Tibial nerve (tissue), 4 donors: ENCODE measurements around the gene NUDT6. TPM values are rescaled to one million over a fixed set of nuclear protein-coding genes. Genes with fewer than 3 reads are reported as not detected.
A peak's percentile ranks its signal among the peaks of the same experiment; 100 is the strongest.

ENCODE experiments used
- DNase-seq, 2 donors: peaks; one replicate each; pipeline ENCODE4 v3.0.0-alpha.2; 2019; ENCODE audit warnings: low spot score in 2 of 2
- H3K27ac ChIP-seq, 4 donors: fragments of 200-600 bp; sonication (generic) in 3 of 4; one replicate each; pipeline ENCODE4 v1.5.1; 2017 to 2019; ENCODE audit warnings: mild to moderate bottlenecking in 1 of 4
- H3K27me3 ChIP-seq, 2 donors: fragments of 200-600 bp; sonication (generic) in 1 of 2; one replicate each; pipeline versions ENCODE4 v1.5.1 to v1.6.0; 2017 to 2019
- H3K36me3 ChIP-seq, 3 donors: fragments of 200-600 bp; sonication (generic); one replicate each; pipeline ENCODE4 v1.5.1; 2018 to 2019
- H3K4me1 ChIP-seq, 4 donors: fragments of 200-600 bp; sonication (generic) in 3 of 4; one replicate each; pipeline ENCODE4 v1.5.1; 2017 to 2019
- H3K4me3 ChIP-seq, 4 donors: fragments of 200-600 bp; sonication (generic) in 3 of 4; one replicate each; pipeline ENCODE4 v1.5.1; 2017 to 2019; ENCODE audit warnings: mild to moderate bottlenecking in 1 of 4, moderate library complexity in 1 of 4
- H3K9me3 ChIP-seq, 4 donors: fragments of 200-600 bp; sonication (generic) in 3 of 4; one replicate each; pipeline ENCODE4 v1.5.1; 2017 to 2019
- CTCF ChIP-seq, 5 experiments: fragments of 200-600 bp in 3 of 5; fragments of 450-650 bp in 2 of 5; sonication (generic) in 3 of 5; IDR thresholded peaks; one replicate each; pipeline ENCODE4 v1.5.1; 2016 to 2019; ENCODE audit warnings: antibody characterized with exemption in 5 of 5, mild to moderate bottlenecking in 3 of 5, moderate library complexity in 2 of 5
- EP300 ChIP-seq, 2 donors: sonication (generic); formaldehyde crosslinking; IDR thresholded peaks; one replicate each; pipeline ENCODE4 v1.6.1; 2017; ENCODE audit warnings: antibody characterized with exemption in 2 of 2, mild to moderate bottlenecking in 1 of 2
- POLR2A ChIP-seq, 2 donors: fragments of 450-650 bp; IDR thresholded peaks; one replicate each; pipeline ENCODE4 v1.6.1; 2017; ENCODE audit warnings: antibody characterized with exemption in 2 of 2, mild to moderate bottlenecking in 2 of 2, moderate library complexity in 2 of 2
- WGBS, 2 donors: methylation state at CpG; one replicate each; pipeline ENCODE4 v1.1.5; 2018; 5-methylcytosine and 5-hydroxymethylcytosine counted together
- total RNA-seq, 4 donors: library from RNA; depleted of rRNA; stranded (reverse); fragments of >200 nt; gene quantifications; one replicate each; pipeline ENCODE4 v1.1.0, GENCODE V29; 2016

NUDT6 gene
- total RNA-seq, 4 donors from 2014 or later, result 8.7 to 20.1 (median 11.0) TPM

DNA sequence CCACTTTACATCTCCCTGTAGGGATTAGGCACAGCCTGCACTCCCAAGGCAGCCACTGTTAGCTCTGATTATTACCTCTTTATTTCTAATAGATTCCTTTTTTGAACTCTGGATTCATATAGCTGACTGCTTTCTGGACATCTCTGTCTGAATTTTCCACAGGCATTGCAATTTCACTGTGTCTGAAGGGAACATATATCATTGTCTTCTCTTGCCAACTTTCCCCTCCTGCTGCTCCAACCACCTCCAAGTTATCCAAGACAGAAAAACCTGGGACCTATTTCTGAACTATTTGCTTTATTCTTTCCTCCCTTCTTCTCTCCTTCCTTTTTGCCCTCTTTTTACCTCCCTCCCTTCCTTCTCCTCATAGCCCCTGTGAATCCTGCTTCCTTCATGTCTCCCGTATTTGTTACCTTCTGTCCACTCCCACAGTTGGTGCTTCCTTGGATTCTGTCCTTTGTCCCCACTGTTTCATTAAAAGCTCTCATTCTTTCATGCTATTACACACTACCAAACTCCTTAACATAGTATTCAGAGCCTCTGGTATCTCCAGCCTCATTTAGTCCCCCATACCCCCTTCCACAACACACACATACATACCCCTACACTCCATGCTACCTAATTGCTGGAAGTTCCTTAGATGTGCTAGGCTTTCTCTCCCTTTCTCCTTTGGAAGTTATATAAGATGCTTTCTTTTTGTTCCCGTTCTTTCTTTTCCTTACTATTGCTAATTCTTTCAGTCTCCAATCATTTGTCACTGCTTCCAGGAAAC is 61.0 kb downstream of the NUDT6 start:
- no peak for DNase-seq
- peaks cover 0 to 69% (median 4%) of the 10 kb centered on the region in 4 donors for H3K4me1 ChIP-seq
- peak overlapping the region in 1 of 4 donors; percentile 22 for H3K27ac ChIP-seq
- H3K4me3 ChIP-seq, result no peak overlapping the region
- no peaks in the 10 kb centered on the region for H3K9me3 ChIP-seq
- no peaks in the 10 kb centered on the region for H3K27me3 ChIP-seq
- no peak for TF ChIP-seq POLR2A (IDR thresholded peaks at IDR 0.05)
- no peak for TF ChIP-seq EP300 (IDR thresholded peaks at IDR 0.05)
- no peak for TF ChIP-seq CTCF (IDR thresholded peaks at IDR 0.05)
- WGBS, 2 donors, result 67 to 76% methylated on average over 2 of the region's 2 CpGs
- no peaks in the 10 kb centered on the region for H3K36me3 ChIP-seq

- peak overlapping the region in 2 of 4 donors; percentile 42 to 74 for H3K27ac ChIP-seq
These were observed 63.7 kb downstream of the NUDT6 start for GRCh38 chr4:122858705-122859104.

DNA sequence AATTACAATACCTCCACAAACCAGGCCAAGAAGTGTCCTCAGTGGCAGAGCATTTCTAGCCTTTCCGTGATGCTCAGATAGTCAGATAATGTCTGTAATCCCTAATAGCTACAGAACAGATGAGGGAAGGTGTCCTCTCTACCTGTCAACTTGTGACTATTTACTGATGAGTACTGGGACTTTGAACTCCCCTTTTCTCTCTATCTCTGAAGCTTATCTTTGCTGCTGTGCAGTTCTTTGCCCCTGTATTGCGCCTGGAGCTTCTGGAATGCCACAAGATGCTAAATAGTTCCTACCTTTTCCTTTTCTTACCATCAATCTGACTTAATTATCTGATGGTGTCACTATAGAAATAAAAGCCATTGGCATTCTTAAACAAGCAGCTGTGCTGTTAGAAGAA is 65.2 kb downstream of the NUDT6 start:
- no peaks in the 10 kb centered on the region for H3K9me3 ChIP-seq
- WGBS, 2 donors, result 91 to 100% methylated on average over 2 of the region's 2 CpGs
- peak overlapping the region in 3 of 4 donors; percentile 5 to 82 (median 74) for H3K27ac ChIP-seq
- H3K4me1 ChIP-seq, result peaks cover 0 to 80% (median 19%) of the 10 kb centered on the region in 4 donors
- H3K27me3 ChIP-seq, result no peaks in the 10 kb centered on the region
- H3K36me3 ChIP-seq, result no peaks in the 10 kb centered on the region
- TF ChIP-seq POLR2A (IDR thresholded peaks at IDR 0.05) (no peak), EP300 (IDR thresholded peaks at IDR 0.05) (no peak), CTCF (IDR thresholded peaks at IDR 0.05) (no peak)
- no peak for DNase-seq
- no peak overlapping the region for H3K4me3 ChIP-seq

More at GRCh38 chr4:122858705-122859104, 63.7 kb downstream of the NUDT6 start:
- WGBS, 2 donors, result 73 to 76% methylated on average over 2 of the region's 2 CpGs
- no peaks in the 10 kb centered on the region for H3K9me3 ChIP-seq
- DNase-seq, result no peak
- H3K4me1 ChIP-seq, result peaks cover 0 to 82% (median 17%) of the 10 kb centered on the region in 4 donors
- no peaks in the 10 kb centered on the region for H3K27me3 ChIP-seq
- H3K36me3 ChIP-seq, result no peaks in the 10 kb centered on the region
- no peak for TF ChIP-seq POLR2A (IDR thresholded peaks at IDR 0.05)
- no peak for TF ChIP-seq EP300 (IDR thresholded peaks at IDR 0.05)
- no peak for TF ChIP-seq CTCF (IDR thresholded peaks at IDR 0.05)
- no peak overlapping the region for H3K4me3 ChIP-seq

DNA sequence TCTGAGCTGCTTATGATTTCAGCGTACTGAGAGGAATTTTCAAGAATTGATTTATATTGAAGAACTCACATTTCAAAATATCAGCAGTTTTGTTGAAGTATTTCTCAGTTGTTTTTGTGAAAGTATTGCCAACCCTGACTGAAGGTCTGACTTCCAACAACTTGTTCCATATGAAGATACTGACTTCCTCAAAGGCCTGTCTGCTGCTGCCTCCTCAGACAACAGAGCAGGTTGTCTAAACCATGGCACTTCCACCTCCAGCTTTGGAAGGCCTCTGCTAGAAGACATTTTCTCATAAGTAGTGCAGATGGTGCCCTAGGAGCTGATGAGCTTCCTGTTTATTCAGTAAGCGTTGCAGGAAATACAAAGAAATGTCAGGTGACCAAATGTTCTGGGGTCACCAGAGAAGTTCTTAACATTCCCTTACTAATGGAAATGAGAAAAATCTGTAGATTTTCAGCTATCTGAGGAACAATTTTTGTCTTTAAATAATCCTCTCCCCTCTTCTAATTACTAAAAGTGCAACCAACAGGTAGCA is 67.0 kb downstream of the NUDT6 start:
- H3K9me3 ChIP-seq, result no peaks in the 10 kb centered on the region
- peaks cover 0 to 75% (median 19%) of the 10 kb centered on the region in 4 donors for H3K4me1 ChIP-seq
- WGBS, 2 donors, result 40 to 52% methylated on average over 2 of the region's 2 CpGs
- no peaks in the 10 kb centered on the region for H3K27me3 ChIP-seq
- no peak for DNase-seq
- TF ChIP-seq POLR2A (IDR thresholded peaks at IDR 0.05) (no peak), EP300 (IDR thresholded peaks at IDR 0.05) (no peak), CTCF (IDR thresholded peaks at IDR 0.05) (no peak)
- no peaks in the 10 kb centered on the region for H3K36me3 ChIP-seq
- peak overlapping the region; percentile 55 to 82 (median 73) for H3K27ac ChIP-seq
- peak overlapping the region in 2 of 4 donors; percentile 1 to 26 for H3K4me3 ChIP-seq
